SK-N-SH treated with all-trans-retinoic acid at 6 μM for 48 hours (cell line): ENCODE results near the gene FSTL3.
"Not testable (repeated sequence)": the region's sequence is repeated elsewhere in the genome, so short reads cannot be mapped to it uniquely, and the experiment has no call there.

Experiments
- ATAC-seq: fragments of 200-7000 bp; cut with Tn5 transposase; 3 replicates; pipeline ENCODE4 v1.9.1; 2020; ENCODE audit warnings: mild to moderate bottlenecking, moderate library complexity
- ARNTL ChIP-seq: fragments of 450-650 bp; formaldehyde crosslinking; IDR thresholded peaks from 2 replicates; pipeline ENCODE4 v1.5.0; 2020; ENCODE audit warnings: low read depth, mild to moderate bottlenecking, moderate library complexity, borderline replicate concordance
- BACH2 ChIP-seq: fragments of 250-450 bp; sonication (Bioruptor Pico); IDR thresholded peaks from 2 replicates; pipeline ENCODE4 v1.9.0; 2021; ENCODE audit warnings: mild to moderate bottlenecking, borderline replicate concordance
- ESRRG ChIP-seq: fragments of 250-450 bp; sonication (Bioruptor Pico); IDR thresholded peaks from 2 replicates; pipeline ENCODE4 v1.6.1; 2021; ENCODE audit warnings: mild to moderate bottlenecking
- GLIS3 ChIP-seq: fragments of 250-450 bp; sonication (Bioruptor Pico); IDR thresholded peaks from 2 replicates; pipeline ENCODE4 v1.5.0; 2020; ENCODE audit warnings: mild to moderate bottlenecking, moderate library complexity
- ISL1 ChIP-seq: fragments of 250-450 bp; sonication (Bioruptor Pico); IDR thresholded peaks from 2 replicates; pipeline ENCODE4 v2.1.2; 2022; ENCODE audit warnings: mild to moderate bottlenecking, moderate library complexity
- OSR1 ChIP-seq: fragments of 250-450 bp; sonication (Bioruptor Pico); IDR thresholded peaks from 2 replicates; pipeline ENCODE4 v1.8.0; 2022; ENCODE audit warnings: moderate library complexity, mild to moderate bottlenecking, inconsistent platforms
- PATZ1 ChIP-seq: fragments of 250-450 bp; sonication (Bioruptor Pico); IDR thresholded peaks from 2 replicates; pipeline ENCODE4 v1.8.0; 2020; ENCODE audit warnings: mild to moderate bottlenecking, moderate library complexity, borderline replicate concordance
- RARB ChIP-seq: fragments of 250-450 bp; sonication (Bioruptor Pico); IDR thresholded peaks from 2 replicates; pipeline ENCODE4 v1.8.0; 2021; ENCODE audit warnings: mild to moderate bottlenecking, moderate library complexity
- TCF4 ChIP-seq: fragments of 250-450 bp; sonication (Bioruptor Pico); IDR thresholded peaks from 2 replicates; pipeline ENCODE4 v1.8.0; 2021; ENCODE audit warnings: mild to moderate bottlenecking, moderate library complexity, borderline replicate concordance
- TOX ChIP-seq: fragments of 250-450 bp; sonication (Bioruptor Pico); IDR thresholded peaks from 2 replicates; pipeline ENCODE4 v1.8.0; 2021; ENCODE audit warnings: mild to moderate bottlenecking, moderate library complexity, borderline replicate concordance
- TSHZ2 ChIP-seq: fragments of 250-450 bp; sonication (Bioruptor Pico); IDR thresholded peaks from 2 replicates; pipeline ENCODE4 v1.5.0; 2020; ENCODE audit warnings: mild to moderate bottlenecking, moderate library complexity
- ZC3H10 ChIP-seq: fragments of 250-450 bp; sonication (Bioruptor Pico); IDR thresholded peaks from 2 replicates; pipeline ENCODE4 v1.5.1; 2021; ENCODE audit warnings: mild to moderate bottlenecking, moderate library complexity
- ZNF565 ChIP-seq: fragments of 450-650 bp; formaldehyde crosslinking; conservative IDR thresholded peaks from 2 replicates; pipeline ENCODE4 v1.5.0; 2020; ENCODE audit warnings: low read depth, mild to moderate bottlenecking, moderate library complexity
- ZNF70 ChIP-seq: fragments of 450-650 bp; formaldehyde crosslinking; IDR thresholded peaks from 2 replicates; pipeline ENCODE4 v1.5.0; 2020; ENCODE audit warnings: mild to moderate bottlenecking, moderate library complexity
- TF ChIP-seq, protein P1 (sequence below): fragments of 250-450 bp; sonication (Bioruptor Pico); IDR thresholded peaks from 2 replicates; pipeline ENCODE4 v1.8.0; 2021; ENCODE audit warnings: low read depth, mild to moderate bottlenecking, moderate library complexity, borderline replicate concordance
- TF ChIP-seq, protein P2 (sequence below): fragments of 250-450 bp; sonication (Bioruptor Pico); IDR thresholded peaks from 2 replicates; pipeline ENCODE4 v1.5.1; 2020; ENCODE audit warnings: low read depth, mild to moderate bottlenecking, moderate library complexity

Gene FSTL3

DNA sequence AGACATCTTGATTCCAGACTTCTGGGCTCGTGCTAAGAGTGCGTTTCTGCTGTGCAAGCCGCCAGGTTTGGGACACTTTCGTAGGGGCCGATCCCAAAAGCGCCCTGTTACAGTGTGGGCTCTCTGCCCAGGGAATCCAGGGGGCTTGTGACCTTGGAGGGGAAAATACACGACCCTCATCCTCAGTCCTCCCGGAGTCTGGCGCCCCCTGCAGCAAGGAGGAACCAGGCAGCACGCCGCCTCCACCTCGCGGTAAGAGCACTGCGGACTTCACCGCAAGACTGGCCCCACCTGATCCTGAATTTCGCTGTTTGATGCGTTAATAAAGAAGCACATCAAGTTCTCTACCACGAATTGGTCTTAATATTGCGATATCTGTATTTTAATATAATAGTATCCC lies 48.0 kb upstream of the FSTL3 start (continued):
- TF ChIP-seq, protein P1, sequence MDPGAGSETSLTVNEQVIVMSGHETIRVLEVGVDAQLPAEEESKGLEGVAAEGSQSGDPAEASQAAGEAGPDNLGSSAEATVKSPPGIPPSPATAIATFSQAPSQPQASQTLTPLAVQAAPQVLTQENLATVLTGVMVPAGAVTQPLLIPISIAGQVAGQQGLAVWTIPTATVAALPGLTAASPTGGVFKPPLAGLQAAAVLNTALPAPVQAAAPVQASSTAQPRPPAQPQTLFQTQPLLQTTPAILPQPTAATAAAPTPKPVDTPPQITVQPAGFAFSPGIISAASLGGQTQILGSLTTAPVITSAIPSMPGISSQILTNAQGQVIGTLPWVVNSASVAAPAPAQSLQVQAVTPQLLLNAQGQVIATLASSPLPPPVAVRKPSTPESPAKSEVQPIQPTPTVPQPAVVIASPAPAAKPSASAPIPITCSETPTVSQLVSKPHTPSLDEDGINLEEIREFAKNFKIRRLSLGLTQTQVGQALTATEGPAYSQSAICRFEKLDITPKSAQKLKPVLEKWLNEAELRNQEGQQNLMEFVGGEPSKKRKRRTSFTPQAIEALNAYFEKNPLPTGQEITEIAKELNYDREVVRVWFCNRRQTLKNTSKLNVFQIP (CRISPR knock-in tag) = no peak

DNA sequence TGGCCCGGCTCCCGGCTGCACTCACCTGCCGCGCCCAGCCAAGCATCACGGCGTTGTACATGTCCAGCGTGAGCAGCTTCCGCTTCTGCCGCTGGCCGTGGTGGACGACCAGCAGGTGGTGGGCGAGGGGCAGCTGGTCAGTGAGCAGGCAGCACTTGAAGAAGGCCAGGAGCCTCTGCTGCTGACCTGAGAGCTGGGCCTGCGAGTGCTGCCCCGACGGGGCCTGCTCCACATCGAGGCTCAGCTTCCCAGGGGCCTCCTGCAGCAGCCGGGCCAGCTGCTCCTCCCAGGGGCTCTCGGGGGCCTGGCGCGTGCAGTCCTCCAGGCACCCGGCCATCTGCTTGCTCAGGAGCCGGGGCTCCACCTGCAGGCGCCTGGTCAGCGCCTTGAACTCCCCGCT lies 46.7 kb upstream of the FSTL3 start:
- ATAC-seq = not testable (repeated sequence)

- ATAC-seq = no peak
Measured at GRCh38 chr19:629961-630714, 46.1 kb upstream of the FSTL3 start.

GRCh38 chr19:632579-633067 lies 43.6 kb upstream of the FSTL3 start:
- TF ChIP-seq, protein P1 (CRISPR knock-in tag) = no peak
- TF ChIP-seq TCF4 (CRISPR knock-in tag) (no peak), TOX (CRISPR knock-in tag) (no peak), GLIS3 (CRISPR knock-in tag) (no peak), BACH2 (CRISPR knock-in tag) (no peak), ESRRG (no peak), OSR1 (CRISPR knock-in tag) (no peak), ISL1 (CRISPR knock-in tag) (no peak), ZNF70 (CRISPR knock-in tag) (no peak), PATZ1 (CRISPR knock-in tag) (no peak), TSHZ2 (no peak), ZNF565 (CRISPR knock-in tag) (no peak), RARB (CRISPR knock-in tag) (no peak), ZC3H10 (CRISPR knock-in tag) (no peak)
- TF ChIP-seq, protein P2, sequence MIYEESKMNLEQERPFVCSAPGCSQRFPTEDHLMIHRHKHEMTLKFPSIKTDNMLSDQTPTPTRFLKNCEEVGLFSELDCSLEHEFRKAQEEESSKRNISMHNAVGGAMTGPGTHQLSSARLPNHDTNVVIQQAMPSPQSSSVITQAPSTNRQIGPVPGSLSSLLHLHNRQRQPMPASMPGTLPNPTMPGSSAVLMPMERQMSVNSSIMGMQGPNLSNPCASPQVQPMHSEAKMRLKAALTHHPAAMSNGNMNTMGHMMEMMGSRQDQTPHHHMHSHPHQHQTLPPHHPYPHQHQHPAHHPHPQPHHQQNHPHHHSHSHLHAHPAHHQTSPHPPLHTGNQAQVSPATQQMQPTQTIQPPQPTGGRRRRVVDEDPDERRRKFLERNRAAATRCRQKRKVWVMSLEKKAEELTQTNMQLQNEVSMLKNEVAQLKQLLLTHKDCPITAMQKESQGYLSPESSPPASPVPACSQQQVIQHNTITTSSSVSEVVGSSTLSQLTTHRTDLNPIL (CRISPR knock-in tag) = no peak
- ATAC-seq = peak; percentile 80

More at GRCh38 chr19:629961-630714, 46.1 kb upstream of the FSTL3 start:
- TF ChIP-seq RARB (CRISPR knock-in tag) (no peak), ARNTL (CRISPR knock-in tag) (no peak)
